GM10847 (cell line): ENCODE results near the gene LCE6A.

Source experiments
- POLR2A ChIP-seq: IDR thresholded peaks from 2 replicates; pipeline ENCODE4 v1.6.1; 2011; ENCODE audit not compliant: insufficient read length; ENCODE audit errors: extremely low read depth

Gene LCE6A, protein sequence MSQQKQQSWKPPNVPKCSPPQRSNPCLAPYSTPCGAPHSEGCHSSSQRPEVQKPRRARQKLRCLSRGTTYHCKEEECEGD

DNA sequence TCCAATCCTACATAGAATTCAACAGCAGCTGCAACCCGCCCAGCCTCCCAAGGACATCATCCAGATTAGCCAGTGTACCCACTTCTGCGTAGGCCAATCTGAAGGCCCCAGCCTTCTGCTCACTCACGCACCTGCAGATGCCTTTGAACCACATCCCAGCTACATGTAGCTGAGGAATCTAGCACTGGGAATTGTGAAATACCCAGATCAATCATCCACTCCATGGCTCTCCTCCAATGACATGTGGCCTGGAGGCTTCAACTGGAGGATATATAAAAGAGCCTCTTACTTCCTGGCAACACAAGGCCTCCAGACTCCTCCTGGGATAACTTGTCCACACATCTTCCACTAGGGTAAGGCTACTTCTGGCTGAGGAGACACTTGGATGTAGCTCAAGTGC is at the start of gene LCE6A:
Gene LCE6A, plus strand, starts transcription at position 301 of the 400 bp plus-strand sequence. CDS start 665 bp downstream, outside the sequence.
- no peak for TF ChIP-seq POLR2A

DNA sequence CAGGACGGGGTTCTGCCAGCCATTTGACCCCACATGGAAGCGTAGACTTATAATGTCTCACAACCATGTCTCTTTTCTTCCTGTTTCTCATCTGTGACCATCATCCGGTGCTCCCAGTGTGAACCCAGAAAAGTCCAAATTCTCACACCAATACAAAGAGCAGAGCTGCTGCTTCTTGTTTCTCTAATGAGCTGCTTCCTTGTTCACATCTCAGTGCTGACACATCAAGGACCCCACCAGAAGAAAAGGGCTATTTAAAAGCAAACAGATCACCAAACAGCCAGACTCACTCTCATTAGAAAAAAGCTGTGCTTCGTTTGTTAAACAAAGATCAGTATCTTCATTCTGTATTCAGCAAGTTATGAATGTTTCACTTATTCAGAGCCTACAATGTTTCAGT is 47.0 kb upstream of the LCE6A start:
- TF ChIP-seq POLR2A, result no peak

DNA sequence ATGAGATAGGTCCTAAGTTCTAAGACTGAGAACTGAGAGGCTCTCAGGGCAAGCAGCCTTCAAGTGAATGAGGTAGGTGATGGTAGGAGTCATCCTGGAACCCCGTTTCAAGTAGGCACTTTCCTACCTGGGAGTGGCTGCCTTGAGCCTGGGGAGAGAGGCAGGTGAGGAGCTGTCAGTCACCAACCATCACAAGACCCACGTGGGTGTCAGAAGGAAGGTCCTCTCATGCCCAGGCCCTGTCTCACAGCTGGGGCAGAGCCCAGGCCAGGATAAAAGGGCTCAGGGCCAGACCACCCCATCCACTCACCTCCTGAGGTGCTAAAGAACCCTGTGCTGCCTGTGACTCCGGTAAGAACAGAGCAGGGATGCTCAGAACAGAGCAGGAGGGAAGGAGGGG is 46.2 kb upstream of the LCE6A start, which contains the start of gene LCE1D:
Gene LCE1D, plus strand, starts transcription at position 301 of the 400 bp plus-strand sequence. CDS start 1,074 bp downstream, outside the sequence.
- TF ChIP-seq POLR2A, result no peak

DNA sequence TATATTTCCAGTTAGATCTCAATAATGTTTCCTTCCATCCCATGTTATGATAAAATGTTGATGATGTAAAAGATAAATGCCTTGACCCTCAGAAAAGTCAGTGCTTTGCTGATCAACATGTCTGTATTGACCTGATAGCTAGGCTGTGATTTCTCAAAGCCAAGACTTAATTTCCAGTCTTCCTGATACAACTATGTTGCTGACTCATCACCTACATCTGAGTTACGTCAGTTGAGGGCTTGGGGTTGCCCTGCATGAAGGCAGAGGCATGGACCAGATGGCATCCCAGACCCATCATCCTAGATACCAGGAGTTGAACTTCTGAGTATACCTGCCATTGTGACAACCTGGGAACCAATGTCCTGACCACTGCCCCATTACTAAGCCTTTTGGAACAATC is 41.3 kb upstream of the LCE6A start:
- TF ChIP-seq POLR2A, result no peak

DNA sequence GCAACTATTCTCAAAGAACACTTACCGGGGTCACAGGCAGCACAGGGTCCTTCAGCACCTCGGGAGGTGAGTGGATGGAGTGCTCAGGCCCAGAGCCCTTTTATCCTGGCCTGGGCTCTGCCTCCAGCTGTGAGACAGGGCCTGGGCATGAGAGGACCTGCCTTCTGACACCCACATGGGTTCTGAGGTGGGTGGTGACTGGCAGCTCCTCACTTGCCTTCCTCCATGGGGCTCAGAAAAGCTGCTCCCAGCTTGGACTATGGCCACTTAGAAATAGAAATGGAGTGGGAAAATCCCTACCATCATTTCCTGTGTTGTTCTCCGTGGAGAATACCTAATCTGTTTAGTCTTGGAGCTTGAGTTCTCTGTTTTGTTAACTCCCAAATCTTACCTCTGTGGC is 36.1 kb upstream of the LCE6A start, which contains the start of gene LCE1C:
Gene LCE1C, minus strand, starts transcription at position 76 of the 400 bp plus-strand sequence. CDS start 1,173 bp downstream, outside the sequence.
- no peak for TF ChIP-seq POLR2A

DNA sequence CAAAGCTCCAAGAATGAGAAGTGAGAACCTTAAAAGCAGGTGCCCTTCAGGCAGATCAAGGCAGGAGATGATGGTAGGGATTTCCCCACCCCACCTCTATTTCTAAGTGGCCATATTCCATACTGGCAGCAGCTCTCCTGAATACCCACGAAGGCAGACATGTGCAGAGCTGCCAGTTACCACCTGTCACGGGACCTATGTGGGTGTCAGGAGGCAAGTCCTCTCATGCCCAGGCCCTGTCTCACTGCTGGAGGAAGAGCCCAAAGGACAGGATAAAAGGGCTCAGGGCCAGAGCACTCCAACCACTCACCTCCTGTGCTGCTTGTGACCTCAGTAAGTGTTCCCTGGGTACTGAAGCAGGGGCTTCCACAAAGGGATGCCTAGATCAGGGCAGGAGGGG is 31.6 kb upstream of the LCE6A start:
- no peak for TF ChIP-seq POLR2A

DNA sequence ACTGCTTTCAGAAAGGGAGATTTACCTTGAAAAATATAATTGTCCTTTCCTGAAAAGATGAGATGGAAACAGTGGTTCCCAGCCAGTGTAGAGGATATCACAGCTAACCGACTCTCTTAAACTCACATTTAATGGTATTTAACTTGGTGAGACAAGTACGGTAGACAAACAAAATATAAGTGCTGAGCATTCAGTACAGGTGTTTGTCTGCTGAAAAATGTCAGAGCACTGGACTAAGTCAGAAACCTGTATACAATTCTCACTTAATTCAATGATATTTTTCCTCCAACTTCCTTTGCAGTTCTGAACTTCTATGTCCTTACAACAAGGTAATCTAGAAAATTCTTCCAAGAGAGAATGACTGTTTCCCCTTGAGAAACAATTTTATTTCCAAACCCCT is 31.0 kb upstream of the LCE6A start, which contains the start of gene LCE1B:
Gene LCE1B, plus strand, starts transcription at position 301 of the 400 bp plus-strand sequence. CDS start 476 bp downstream, outside the sequence.
- no peak for TF ChIP-seq POLR2A

DNA sequence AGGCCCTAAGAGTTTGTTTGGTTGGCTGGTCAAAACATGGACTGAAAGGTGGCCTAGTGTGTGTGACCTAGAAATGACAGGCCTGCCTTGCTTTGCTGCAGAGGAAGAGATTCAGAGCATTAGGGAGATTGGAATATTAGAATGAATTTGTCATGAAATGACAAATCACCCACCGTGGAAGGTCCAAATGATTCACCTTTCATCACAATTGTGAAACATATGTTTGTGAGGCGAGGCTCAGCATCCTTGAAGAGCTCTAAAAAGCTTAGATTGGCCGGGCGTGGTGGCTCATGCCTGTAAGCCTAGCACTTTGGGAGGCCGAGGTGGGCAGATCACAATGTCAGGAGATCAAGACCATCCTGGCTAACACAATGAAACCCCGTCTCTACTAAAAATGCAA is 25.3 kb upstream of the LCE6A start:
- TF ChIP-seq POLR2A, result no peak

DNA sequence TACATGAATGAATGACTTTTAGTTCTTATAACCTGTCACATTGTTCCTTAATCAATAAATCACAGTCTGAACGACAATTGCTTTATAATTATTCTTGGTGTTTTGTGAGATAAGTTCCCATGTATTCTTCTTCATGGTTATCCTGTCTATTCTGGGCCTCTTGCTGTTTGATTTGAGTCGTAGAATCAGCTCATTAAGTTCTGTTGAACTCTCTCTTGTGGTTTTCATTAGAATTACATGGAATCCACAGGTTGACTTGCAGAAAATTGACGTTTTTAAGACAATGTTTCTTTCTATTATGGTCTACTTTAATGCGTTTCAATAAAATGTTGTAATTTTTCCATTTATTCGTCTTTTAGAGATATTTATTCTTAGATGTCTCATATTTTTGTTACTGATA is 19.4 kb upstream of the LCE6A start:
- no peak for TF ChIP-seq POLR2A

DNA sequence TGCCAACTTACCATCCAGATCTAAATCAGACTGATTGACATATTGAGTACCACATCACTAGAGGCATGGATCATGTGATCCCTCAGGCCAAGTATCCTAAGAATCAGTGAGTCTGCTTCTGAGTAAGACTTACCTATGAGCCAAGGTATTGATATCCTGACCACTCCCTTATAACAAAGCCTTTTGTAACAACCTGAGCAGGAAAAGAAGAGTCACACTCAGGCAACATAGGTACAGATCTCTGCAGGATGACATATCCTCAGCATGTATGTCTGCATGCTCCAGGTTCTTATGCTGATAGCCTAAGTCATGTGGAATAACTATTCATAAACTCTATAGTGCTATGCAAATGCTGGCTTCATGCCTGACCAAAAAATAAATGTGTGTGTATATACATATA is 17.7 kb upstream of the LCE6A start:
- no peak for TF ChIP-seq POLR2A

DNA sequence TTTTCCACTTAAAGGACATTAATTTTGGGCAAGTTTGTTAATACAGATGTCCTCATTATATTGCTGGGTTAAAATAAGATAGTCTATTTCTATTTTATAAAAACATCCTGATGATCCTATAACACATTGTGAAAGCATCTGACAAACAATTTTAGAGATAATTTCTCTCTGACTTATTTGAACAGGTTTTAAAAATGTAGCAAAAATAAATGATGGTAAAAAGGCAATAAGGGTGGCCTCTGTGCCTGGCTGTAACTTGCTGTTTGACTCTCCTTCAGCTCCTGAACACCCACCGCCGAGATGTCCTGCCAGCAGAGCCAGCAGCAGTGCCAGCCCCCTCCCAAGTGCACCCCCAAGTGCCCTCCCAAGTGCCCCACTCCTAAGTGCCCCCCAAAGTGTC is 15.5 kb upstream of the LCE6A start, which contains the start of gene LCE1A:
Gene LCE1A, plus strand, starts transcription at position 301 of the 400 bp plus-strand sequence. Its CDS starts 0 bp downstream, at position 301.
- TF ChIP-seq POLR2A, result no peak

DNA sequence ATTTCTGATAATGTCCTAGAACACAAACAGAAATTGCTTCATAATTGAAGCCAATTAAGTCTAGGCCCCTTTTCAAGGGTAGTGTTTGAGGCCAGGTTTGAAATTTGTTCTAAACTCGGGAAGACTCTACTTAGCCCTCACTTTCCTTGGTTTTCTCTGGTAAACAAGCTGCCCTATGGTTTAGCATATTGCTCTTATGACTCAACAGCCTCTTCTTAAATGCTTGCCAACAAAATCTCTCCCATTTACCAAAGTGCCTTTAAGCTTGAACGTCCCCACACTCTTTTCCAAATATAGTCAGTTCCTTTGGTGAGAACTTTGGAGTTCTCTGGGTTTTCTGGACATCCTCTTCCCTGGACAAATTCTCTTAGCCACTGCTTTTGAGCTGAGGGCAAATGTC is 5.8 kb upstream of the LCE6A start:
- no peak for TF ChIP-seq POLR2A

DNA sequence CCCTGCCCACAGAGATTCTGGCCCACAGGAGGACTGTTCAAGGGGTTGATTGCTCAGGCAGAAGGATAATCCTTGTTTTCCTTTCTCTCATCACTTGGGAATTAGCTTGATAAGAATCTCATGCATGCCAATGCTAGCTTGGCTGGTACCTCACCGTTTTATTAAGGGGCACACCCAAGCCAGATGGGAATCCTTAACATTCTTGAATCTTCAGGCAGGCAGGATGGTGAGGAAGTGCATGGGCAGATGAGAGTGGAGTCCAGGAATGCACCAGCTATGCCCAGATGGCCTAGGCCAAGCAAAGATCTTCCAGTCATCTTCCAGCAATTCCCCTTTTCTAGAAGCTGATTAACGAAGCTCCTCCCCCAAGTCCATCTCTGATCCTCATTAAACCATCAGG is 13.0 kb downstream of the LCE6A start:
- no peak for TF ChIP-seq POLR2A

DNA sequence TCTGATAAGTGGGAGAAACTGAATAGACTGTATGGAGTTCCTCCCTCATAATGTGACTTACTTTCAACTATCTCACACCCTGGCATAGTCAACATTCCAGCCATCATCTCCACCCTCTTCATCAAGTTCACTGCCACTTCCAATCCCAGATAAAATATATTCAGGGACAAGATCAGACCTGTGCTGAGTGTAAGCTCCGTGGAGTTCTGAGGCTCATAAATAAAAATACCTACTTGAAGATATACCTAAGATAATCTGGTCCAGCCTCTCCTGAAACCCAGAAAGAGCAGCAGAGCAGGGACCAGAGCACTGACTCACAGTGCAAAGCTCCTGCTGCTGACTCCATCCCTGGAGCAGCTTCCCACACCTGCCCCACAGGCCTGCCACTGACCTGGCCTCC is 15.4 kb downstream of the LCE6A start:
- TF ChIP-seq POLR2A, result no peak

DNA sequence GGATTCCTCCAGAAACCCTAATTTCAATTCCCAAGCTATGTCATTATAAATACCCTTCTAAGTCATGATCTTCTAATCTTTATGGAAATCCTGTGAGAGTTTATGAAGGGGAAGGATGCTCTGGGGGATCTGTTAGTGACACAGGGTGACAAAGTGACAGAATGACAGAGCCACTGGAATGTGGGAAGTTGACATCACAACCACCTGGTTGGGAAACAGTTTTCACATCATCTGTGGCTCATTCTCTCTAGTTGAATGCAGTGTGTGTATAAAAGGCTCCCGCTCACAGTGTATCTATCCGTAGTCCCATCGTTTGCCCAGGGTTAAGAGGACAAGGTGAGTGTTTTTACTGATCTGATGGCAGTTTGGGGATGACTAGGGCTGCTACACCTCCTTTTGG is 17.0 kb downstream of the LCE6A start, which contains the start of gene LCE7A:
Gene LCE7A, plus strand, starts transcription at position 301 of the 400 bp plus-strand sequence. CDS start 702 bp downstream, outside the sequence.
- TF ChIP-seq POLR2A, result no peak

DNA sequence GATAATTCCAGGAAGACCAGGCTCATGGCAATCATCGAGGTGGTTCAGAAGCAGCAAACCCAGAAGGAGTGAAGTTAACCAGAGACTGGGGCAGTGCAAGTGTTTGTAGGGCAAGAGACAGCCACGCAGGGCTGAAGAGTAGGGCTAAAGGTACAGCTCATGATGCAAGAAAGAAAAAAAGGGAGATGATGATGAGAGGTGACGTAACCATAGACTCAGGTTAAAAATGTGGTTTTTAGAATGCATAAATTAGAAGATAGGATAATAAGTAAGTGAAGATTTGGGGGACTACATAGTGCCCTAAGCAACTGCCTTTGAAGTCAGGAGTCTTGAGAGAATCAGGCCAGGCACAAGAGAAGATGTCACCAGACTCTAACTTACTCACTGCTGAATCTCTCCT is 17.5 kb downstream of the LCE6A start:
- no peak for TF ChIP-seq POLR2A

DNA sequence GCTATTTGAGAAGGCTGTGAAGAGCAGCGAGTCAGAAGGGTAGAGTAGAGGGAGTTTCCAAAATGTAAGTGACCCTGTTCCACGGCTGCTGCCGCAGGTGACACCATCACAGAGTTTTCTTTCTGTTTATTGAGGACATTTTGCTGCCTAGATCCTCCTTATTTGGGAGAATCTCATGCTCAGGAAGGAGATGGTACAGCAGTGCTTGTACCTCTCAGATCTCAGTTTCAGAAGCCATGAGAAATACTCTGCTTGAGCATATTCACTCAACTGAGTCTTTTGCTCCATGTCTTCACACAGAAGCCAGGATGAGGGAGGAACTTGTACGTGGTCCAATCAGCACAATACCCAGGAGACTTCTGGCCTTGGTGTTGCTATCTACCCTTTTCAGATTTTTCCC is 18.7 kb downstream of the LCE6A start:
- TF ChIP-seq POLR2A, result no peak
